HFF-Myc (cell line): ENCODE data around the gene INVS.
A peak's percentile ranks its signal among the peaks of the same experiment; 100 is the strongest.

Experiments
- DNase-seq: peaks from one replicate; pipeline ENCODE4 v3.0.0-alpha.2; 2011; ENCODE audit warnings: low read depth; ENCODE audit errors: extremely low read depth
- H3K4me3 ChIP-seq: replicated peaks from 2 replicates; pipeline ENCODE4 v1.5.1; 2011; ENCODE audit warnings: low read depth, mild to moderate bottlenecking, control low read depth, low read length
- TF ChIP-seq, protein P1 (sequence below): IDR thresholded peaks from 2 replicates; pipeline ENCODE4 v1.5.1; 2012; ENCODE audit warnings: mild to moderate bottlenecking, low read depth, low read length, control low read depth; ENCODE audit errors: missing control alignments

INVS gene

DNA sequence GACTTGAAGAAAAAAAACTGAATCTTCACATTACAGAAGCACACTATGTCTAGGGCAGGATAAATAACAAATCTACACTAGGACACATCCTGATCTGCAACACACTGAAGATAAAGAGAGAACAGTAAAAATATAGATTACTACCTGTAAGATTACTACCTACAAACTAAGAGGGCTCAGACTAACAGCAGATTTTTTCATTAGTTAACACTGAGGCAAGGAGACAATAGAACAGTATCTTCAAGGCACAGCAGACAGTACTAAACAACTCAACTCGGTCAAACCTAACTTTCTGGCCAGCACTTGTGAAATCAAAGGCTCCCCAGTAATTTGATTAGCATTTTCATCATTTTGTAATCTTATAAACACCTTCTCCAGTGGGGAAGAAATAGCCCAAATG is 207.2 kb downstream of the INVS start:
- DNase-seq: no peak
- H3K4me3 ChIP-seq: no peak overlapping the region
- TF ChIP-seq, protein P1, sequence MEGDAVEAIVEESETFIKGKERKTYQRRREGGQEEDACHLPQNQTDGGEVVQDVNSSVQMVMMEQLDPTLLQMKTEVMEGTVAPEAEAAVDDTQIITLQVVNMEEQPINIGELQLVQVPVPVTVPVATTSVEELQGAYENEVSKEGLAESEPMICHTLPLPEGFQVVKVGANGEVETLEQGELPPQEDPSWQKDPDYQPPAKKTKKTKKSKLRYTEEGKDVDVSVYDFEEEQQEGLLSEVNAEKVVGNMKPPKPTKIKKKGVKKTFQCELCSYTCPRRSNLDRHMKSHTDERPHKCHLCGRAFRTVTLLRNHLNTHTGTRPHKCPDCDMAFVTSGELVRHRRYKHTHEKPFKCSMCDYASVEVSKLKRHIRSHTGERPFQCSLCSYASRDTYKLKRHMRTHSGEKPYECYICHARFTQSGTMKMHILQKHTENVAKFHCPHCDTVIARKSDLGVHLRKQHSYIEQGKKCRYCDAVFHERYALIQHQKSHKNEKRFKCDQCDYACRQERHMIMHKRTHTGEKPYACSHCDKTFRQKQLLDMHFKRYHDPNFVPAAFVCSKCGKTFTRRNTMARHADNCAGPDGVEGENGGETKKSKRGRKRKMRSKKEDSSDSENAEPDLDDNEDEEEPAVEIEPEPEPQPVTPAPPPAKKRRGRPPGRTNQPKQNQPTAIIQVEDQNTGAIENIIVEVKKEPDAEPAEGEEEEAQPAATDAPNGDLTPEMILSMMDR: no peak

DNA sequence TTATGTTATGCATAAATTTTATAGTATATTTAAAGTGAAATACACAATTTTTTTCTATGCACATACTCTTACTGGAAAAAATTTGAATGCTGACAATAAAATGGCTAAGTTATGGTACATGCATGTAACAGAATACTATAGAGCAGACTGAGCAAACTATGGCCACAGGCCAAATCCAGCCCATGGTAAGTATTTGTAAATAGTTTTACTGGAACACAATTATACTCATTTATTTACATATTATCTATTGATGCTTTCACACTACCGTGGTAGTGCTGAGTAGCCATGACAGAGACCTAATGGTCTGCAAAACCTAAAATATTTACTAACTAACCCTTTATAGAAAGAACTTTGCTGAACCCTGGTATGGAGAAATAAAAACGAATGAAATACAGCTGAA is 208.0 kb downstream of the INVS start:
- TF ChIP-seq, protein P1: no peak
- no peak for DNase-seq
- no peak overlapping the region for H3K4me3 ChIP-seq

DNA sequence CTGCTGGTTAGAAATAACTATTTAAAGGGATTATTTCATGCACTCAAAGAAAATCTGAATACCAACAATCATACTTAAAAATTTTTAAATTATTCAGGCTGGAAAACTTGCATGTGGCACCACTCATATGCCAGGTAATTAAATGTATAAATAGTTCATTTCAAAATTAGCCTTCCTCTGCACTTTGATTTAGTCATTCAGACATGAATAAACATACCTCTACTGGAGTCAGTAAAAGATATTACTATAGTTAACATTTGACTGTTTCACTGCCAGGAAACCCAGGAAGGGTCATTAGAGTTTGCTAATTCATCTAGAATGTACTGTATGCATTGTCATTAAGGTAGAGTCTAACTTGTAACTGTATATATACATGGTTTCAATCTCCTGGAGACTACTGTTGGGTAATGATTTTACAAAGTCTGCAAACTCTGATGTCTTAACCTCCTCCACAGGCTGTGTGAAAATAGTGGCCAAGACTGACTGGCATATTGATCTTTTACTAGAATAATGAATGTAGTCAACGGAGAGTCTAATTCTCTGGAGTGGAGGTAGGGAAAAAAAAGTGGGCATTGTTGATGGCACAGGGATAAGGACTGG is 210.0 kb downstream of the INVS start:
- TF ChIP-seq, protein P1: no peak
- H3K4me3 ChIP-seq: no peak overlapping the region
- DNase-seq: no peak

- TF ChIP-seq, protein P1: no peak
- DNase-seq: no peak
- H3K4me3 ChIP-seq: no peak overlapping the region
These were observed 210.9 kb downstream of the INVS start for GRCh38 chr9:100309992-100310391.

- H3K4me3 ChIP-seq: no peak overlapping the region
- no peak for DNase-seq
- TF ChIP-seq, protein P1: no peak
These were observed 216.5 kb downstream of the INVS start for GRCh38 chr9:100315561-100315960.

DNA sequence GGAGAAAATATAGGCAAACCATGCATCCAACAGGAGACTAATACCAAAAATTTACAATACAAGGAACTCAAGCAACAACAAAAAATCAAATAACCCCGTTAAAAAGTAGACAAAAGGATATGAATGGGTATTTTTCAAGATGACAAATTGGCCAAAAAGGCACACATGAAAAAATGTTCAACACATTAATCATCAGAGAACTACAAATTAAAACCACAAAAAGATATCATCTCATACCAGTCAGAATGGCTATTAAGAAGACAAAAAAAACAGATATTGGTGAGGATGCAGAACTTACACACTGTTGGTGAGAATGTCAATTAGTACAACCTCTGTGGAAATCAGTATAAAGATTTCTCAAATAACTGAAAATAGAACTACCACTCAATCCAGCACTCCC is 218.7 kb downstream of the INVS start:
- TF ChIP-seq, protein P1: no peak
- DNase-seq: no peak
- no peak overlapping the region for H3K4me3 ChIP-seq

DNA sequence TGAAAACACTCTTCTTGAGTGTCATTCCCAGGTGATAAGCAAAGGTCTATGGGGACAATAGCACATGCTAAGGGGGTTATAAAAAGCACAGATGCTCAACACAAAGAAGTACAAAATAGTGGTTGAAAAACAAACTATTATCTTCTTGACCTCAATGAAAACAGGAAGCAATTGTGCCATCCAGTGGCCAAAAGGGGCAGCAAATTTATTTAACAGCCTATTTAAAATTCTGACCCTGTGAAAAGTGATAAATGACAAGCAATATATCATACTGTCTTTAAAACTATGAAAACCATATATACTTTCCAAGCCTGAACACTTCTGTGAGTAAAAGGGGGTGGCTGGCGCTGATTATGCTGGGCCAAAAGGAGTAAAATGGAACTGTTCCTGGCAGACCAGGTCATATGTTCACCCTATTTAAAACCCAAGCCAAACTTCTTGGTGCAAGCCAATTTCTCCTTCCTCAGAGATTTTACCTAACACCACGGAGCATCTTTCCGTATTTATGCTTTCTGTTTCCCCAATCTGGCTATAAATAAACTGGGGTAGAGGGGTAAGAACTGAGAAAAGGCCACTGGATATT is 224.0 kb downstream of the INVS start:
- no peak for DNase-seq
- H3K4me3 ChIP-seq: no peak overlapping the region
- TF ChIP-seq, protein P1: peak; percentile 57
